K562 (cell line): ENCODE results near the gene ADD1. TPM values are rescaled to one million over a fixed set of nuclear protein-coding genes. Genes with fewer than 3 reads are reported as not detected.

Experiments used
- ATAC-seq: fragments of 200-7000 bp; cut with Tn5 transposase; 3 replicates; pipeline ENCODE4 v1.9.1; 2020; ENCODE audit warnings: moderate library complexity
- BruUV-seq: library from RNA; stranded (reverse); fragments of 400-500 nt; replicated peaks from 2 replicates; lab custom pipeline; 2021; lab: Mats Ljungman, UMichigan
- CTCF ChIA-PET: fragments of 300-600 bp; formaldehyde crosslinking; extraction: SDS; loops from one replicate; lab custom pipeline; 2021; ENCODE audit warnings: low intra/inter-chr PET ratio; lab: Yijun Ruan, JAX
- POLR2A ChIA-PET: fragments of 300-600, 350-650 bp; sonication (Branson Sonifier 250); formaldehyde crosslinking; extraction: SDS; loops from one replicate; lab custom pipeline; 2021; ENCODE audit warnings: antibody characterized with exemption, inconsistent platforms; lab: Yijun Ruan, JAX
- DNase-seq, 4 experiments: peaks; one replicate each; pipeline versions ENCODE4 v3.0.0 to v3.0.0-alpha.2; 2011 to 2018; ENCODE audit warnings: low spot score in 3 of 4, mixed read lengths in 3 of 4; ENCODE audit errors: extremely low read depth in 1 of 4
- FAIRE-seq: peaks from 2 replicates; lab custom pipeline; 2011; peaks lifted over from hg19 to GRCh38; lab: Jason Lieb, UNC
- H2AFZ ChIP-seq: 2 replicates; pipeline ENCODE4 v1.6.0; 2011; ENCODE audit warnings: low read depth, low read length, control low read depth, inconsistent platforms
- H3K27ac ChIP-seq: fragments of 200-600 bp; 3 replicates; pipeline ENCODE4 v1.8.0; 2011; ENCODE audit warnings: low read depth, mild to moderate bottlenecking, control low read depth, inconsistent platforms, low read length, moderate library complexity, mixed read lengths; ENCODE audit errors: extremely low read depth
- H3K27me3 ChIP-seq, 2 experiments: fragments of 300-600 bp in 1 of 2; 2 replicates in 1 of 2; 3 replicates in 1 of 2; pipeline versions ENCODE4 v1.6.0 to v1.8.0; 2011; ENCODE audit warnings: inconsistent platforms in 2 of 2, low read length in 2 of 2, mild to moderate bottlenecking in 1 of 2, mixed read lengths in 1 of 2, moderate library complexity in 1 of 2; ENCODE audit not compliant: control insufficient read depth in 2 of 2, insufficient read depth in 2 of 2
- H3K36me3 ChIP-seq: fragments of 300-600 bp; 3 replicates; pipeline ENCODE4 v1.8.0; 2011; ENCODE audit warnings: mild to moderate bottlenecking, low read length, inconsistent platforms; ENCODE audit not compliant: control insufficient read depth, insufficient read depth
- H3K4me1 ChIP-seq, 2 experiments: fragments of 200-600 bp in 1 of 2; replicated peaks in 1 of 2; 2 replicates in 1 of 2; 3 replicates in 1 of 2; pipeline versions ENCODE4 v1.5.1 to v1.8.0; 2011; ENCODE audit warnings: inconsistent platforms in 2 of 2, low read length in 2 of 2, mild to moderate bottlenecking in 1 of 2, mixed read lengths in 1 of 2, moderate library complexity in 1 of 2; ENCODE audit not compliant: control insufficient read depth in 2 of 2, insufficient read depth in 2 of 2
- H3K4me2 ChIP-seq: 2 replicates; pipeline ENCODE4 v1.6.1; 2011; ENCODE audit warnings: low read length, control low read depth, inconsistent platforms, mixed read lengths; ENCODE audit not compliant: insufficient read depth
- H3K4me3 ChIP-seq: fragments of 200-600 bp; sonication (generic), shearing (Covaris generic); 2 replicates; pipeline ENCODE4 v1.5.1; 2016; ENCODE audit warnings: control low read depth, inconsistent platforms
- H3K79me2 ChIP-seq: fragments of 200-600 bp; 3 replicates; pipeline ENCODE4 v1.8.0; 2011; ENCODE audit warnings: low read length, inconsistent platforms; ENCODE audit not compliant: control insufficient read depth, insufficient read depth
- H3K9ac ChIP-seq, 2 experiments: 2 replicates each; pipeline versions ENCODE4 v1.6.0 to v1.6.1; 2011; ENCODE audit warnings: low read depth in 2 of 2, low read length in 2 of 2, control low read depth in 1 of 2, inconsistent platforms in 1 of 2, mild to moderate bottlenecking in 1 of 2, mixed read lengths in 1 of 2; ENCODE audit not compliant: insufficient read depth in 1 of 2
- H3K9me1 ChIP-seq: one replicate; pipeline ENCODE4 v1.6.0; 2011; ENCODE audit warnings: inconsistent platforms, mild to moderate bottlenecking, low read length, moderate library complexity; ENCODE audit not compliant: control insufficient read depth, insufficient read depth
- H3K9me3 ChIP-seq: replicated peaks from 2 replicates; pipeline ENCODE4 v1.5.1; 2011; ENCODE audit warnings: low read depth, low read length, inconsistent platforms; ENCODE audit not compliant: control insufficient read depth, insufficient read depth
- H4K20me1 ChIP-seq: replicated peaks from 2 replicates; pipeline ENCODE4 v1.6.1; 2011; ENCODE audit warnings: low read length, inconsistent platforms, mixed read lengths; ENCODE audit not compliant: control insufficient read depth, insufficient read depth
- ARID1B ChIP-seq: fragments of 450-650 bp; IDR thresholded peaks from 2 replicates; pipeline ENCODE4 v1.6.1; 2016; ENCODE audit warnings: antibody characterized with exemption, mild to moderate bottlenecking, inconsistent platforms
- BRD9 ChIP-seq: fragments of 450-650 bp; IDR thresholded peaks from 2 replicates; pipeline ENCODE4 v1.6.1; 2018; ENCODE audit warnings: low read depth; ENCODE audit not compliant: partially characterized antibody
- GATAD2A ChIP-seq: fragments of 450-650 bp; IDR thresholded peaks from 2 replicates; pipeline ENCODE4 v1.6.1; 2017
- HLTF ChIP-seq: fragments of 450-650 bp; IDR thresholded peaks from 2 replicates; pipeline ENCODE4 v1.6.1; 2016
- KAT8 ChIP-seq: fragments of 450-650 bp; IDR thresholded peaks from 2 replicates; pipeline ENCODE4 v1.6.1; 2016; ENCODE audit warnings: low read depth, mild to moderate bottlenecking
- MAFF ChIP-seq: IDR thresholded peaks from 2 replicates; pipeline ENCODE4 v1.6.1; 2012; ENCODE audit warnings: low read length, improper control_type of control experiment
- NFE2L1 ChIP-seq: fragments of 450-650 bp; IDR thresholded peaks from 2 replicates; pipeline ENCODE4 v1.6.1; 2016; ENCODE audit warnings: missing genetic modification characterization, low read depth, mild to moderate bottlenecking, missing compliant biosample characterization, moderate library complexity, borderline replicate concordance
- TAF7 ChIP-seq: fragments of 450-650 bp; IDR thresholded peaks from 2 replicates; pipeline ENCODE4 v1.6.1; 2016; ENCODE audit warnings: missing genetic modification characterization, missing compliant biosample characterization
- XRCC3 ChIP-seq: fragments of 450-650 bp; IDR thresholded peaks from 2 replicates; pipeline ENCODE4 v1.6.1; 2017; ENCODE audit warnings: mild to moderate bottlenecking, moderate library complexity
- ZNF274 ChIP-seq: IDR thresholded peaks from 2 replicates; pipeline ENCODE4 v1.6.1; 2011; ENCODE audit warnings: low read depth, mild to moderate bottlenecking, low read length, moderate library complexity, borderline replicate concordance
- ZNF395 ChIP-seq: fragments of 200-800 bp; sonication (Bioruptor generic); IDR thresholded peaks from 2 replicates; pipeline ENCODE4 v1.6.1; 2017; ENCODE audit warnings: missing genetic modification characterization, missing compliant biosample characterization
- WGBS: fragments of 100-300 bp; shearing (Covaris generic); methylation state at CpG from one replicate; pipeline ENCODE4 v1.1.6; 2016; ENCODE audit warnings: low coverage, mixed read lengths; ENCODE audit not compliant: insufficient coverage; ENCODE audit errors: missing lambda C conversion rate; 5-methylcytosine and 5-hydroxymethylcytosine counted together
- in situ Hi-C: fragments of 300-500 bp; cut with MboI; formaldehyde crosslinking; loops from 4 replicates; pipeline ENCODE4 v1.15.0; 2018; ENCODE audit warnings: inconsistent platforms, mixed read lengths
- intact Hi-C: fragments of 100-400 bp; cut with micrococcal nuclease; formaldehyde crosslinking; loops from 2 replicates; pipeline ENCODE4 v1.14.2; 2022
- polyA plus RNA-seq, 8 experiments: library from polyadenylated mRNA; depleted of rRNA in 4 of 8; stranded (reverse) in 5 of 8; unstranded in 3 of 8; fragments of >200 nt; fragmentation: Nextera tagmentation in 2 of 8; fragmentation: Illumina TruSeq in 1 of 8; extraction: Ambion mirVana in 2 of 8; extraction: Trizol in 1 of 8; gene quantifications; 2 replicates each; pipeline versions ENCODE4 v1.2.1 to v1.2.3, GENCODE V29; 2011 to 2014; ENCODE audit warnings: inconsistent platforms in 1 of 8, missing spikeins in 1 of 8
- total RNA-seq, 7 experiments: library from RNA; depleted of rRNA in 6 of 7; stranded (reverse); fragments of >200 nt in 6 of 7; fragmentation: Illumina TruSeq in 2 of 7; extraction: Trizol in 2 of 7; gene quantifications; 2 replicates each; pipeline versions ENCODE4 v1.2.1 to v1.2.3, GENCODE V29; 2011 to 2021; ENCODE audit warnings: low replicate concordance in 1 of 7
- TF ChIP-seq, protein P1 (sequence below): fragments of 450-650 bp; IDR thresholded peaks from 2 replicates; pipeline ENCODE4 v1.6.1; 2018; ENCODE audit not compliant: partially characterized antibody
- TF ChIP-seq, protein P2 (sequence below): IDR thresholded peaks from 2 replicates; pipeline ENCODE4 v1.6.1; 2016; ENCODE audit warnings: missing genetic modification characterization, missing compliant biosample characterization
- TF ChIP-seq, protein P3 (sequence below), 2 experiments: fragments of 150-350 bp in 1 of 2; IDR thresholded peaks; 2 replicates each; pipeline ENCODE4 v1.6.1; 2012 to 2016; ENCODE audit warnings: low read depth in 2 of 2, low read length in 2 of 2, mild to moderate bottlenecking in 1 of 2, moderate library complexity in 1 of 2

ADD1 gene
- total and polyA plus RNA-seq, 9 of the 15 experiments (the other 6 are each of a cell fraction or from before 2014, with no cell fraction given) = 17.5 to 153 (median 74.0) TPM

DNA sequence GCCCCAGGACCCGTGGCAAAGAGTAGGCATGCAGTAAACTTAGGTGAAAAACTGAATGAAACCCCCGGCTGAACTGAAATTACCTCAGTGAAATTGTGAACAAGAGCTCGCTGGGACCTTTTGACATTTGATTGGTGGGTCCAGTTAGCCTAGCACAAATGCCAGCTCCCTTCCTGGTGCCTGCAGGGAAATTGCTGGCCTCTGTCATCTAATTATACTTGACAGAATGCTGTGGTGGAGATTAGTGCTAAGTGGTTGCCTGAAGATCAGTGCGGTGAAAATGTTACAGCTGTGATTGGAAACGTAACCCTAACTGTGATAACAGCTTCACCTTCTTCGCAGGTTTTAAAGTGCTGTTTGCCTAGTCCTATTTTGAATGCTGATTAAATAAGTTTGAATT lies 43.0 kb downstream of the ADD1 start:
- Histone ChIP-seq H3K9ac (no peak overlapping the region), H3K4me2 (no peak overlapping the region), H3K36me3 (peaks cover 54% of the 10 kb centered on the region), H3K27me3 (no peaks in the 10 kb centered on the region), H4K20me1 (no peaks in the 10 kb centered on the region), H3K79me2 (no peaks in the 10 kb centered on the region; the same call in 2 of the 3 replicates), H3K4me1 (no peaks in the 10 kb centered on the region), H3K9me1 (no peaks in the 10 kb centered on the region), H3K27ac (no peak overlapping the region), H3K9me3 (no peaks in the 10 kb centered on the region), H2AFZ (no peak overlapping the region), H3K4me3 (no peak overlapping the region)
- ChIA-PET POLR2A (interaction anchor here (0.8 kb wide), 2 partner anchors 19 to 316 kb away, joined by 3 read pairs; no protein-coding TSS in a partner anchor), CTCF (no interaction called here)
- in situ Hi-C loops = no loop called here
- FAIRE-seq = no peak
- no peak for ATAC-seq
- intact Hi-C loops = no loop called here
- BruUV-seq = no TSS peak
- no peak for DNase-seq
- 79% methylated on average over 6 of the region's 6 CpGs for WGBS
- TF ChIP-seq, protein P1, sequence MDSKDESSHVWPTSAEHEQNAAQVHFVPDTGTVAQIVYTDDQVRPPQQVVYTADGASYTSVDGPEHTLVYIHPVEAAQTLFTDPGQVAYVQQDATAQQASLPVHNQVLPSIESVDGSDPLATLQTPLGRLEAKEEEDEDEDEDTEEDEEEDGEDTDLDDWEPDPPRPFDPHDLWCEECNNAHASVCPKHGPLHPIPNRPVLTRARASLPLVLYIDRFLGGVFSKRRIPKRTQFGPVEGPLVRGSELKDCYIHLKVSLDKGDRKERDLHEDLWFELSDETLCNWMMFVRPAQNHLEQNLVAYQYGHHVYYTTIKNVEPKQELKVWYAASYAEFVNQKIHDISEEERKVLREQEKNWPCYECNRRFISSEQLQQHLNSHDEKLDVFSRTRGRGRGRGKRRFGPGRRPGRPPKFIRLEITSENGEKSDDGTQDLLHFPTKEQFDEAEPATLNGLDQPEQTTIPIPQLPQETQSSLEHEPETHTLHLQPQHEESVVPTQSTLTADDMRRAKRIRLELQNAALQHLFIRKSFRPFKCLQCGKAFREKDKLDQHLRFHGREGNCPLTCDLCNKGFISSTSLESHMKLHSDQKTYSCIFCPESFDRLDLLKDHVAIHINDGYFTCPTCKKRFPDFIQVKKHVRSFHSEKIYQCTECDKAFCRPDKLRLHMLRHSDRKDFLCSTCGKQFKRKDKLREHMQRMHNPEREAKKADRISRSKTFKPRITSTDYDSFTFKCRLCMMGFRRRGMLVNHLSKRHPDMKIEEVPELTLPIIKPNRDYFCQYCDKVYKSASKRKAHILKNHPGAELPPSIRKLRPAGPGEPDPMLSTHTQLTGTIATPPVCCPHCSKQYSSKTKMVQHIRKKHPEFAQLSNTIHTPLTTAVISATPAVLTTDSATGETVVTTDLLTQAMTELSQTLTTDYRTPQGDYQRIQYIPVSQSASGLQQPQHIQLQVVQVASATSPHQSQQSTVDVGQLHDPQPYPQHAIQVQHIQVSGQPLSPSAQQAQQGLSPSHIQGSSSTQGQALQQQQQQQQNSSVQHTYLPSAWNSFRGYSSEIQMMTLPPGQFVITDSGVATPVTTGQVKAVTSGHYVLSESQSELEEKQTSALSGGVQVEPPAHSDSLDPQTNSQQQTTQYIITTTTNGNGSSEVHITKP = no peak
- TF ChIP-seq XRCC3 (no peak), BRD9 (no peak), NFE2L1 (no peak), ARID1B (no peak), TAF7 (tag) (no peak), KAT8 (no peak), ZNF274 (no peak), GATAD2A (no peak), MAFF (no peak), HLTF (no peak), ZNF395 (CRISPR knock-in tag) (no peak)
- TF ChIP-seq, protein P2, sequence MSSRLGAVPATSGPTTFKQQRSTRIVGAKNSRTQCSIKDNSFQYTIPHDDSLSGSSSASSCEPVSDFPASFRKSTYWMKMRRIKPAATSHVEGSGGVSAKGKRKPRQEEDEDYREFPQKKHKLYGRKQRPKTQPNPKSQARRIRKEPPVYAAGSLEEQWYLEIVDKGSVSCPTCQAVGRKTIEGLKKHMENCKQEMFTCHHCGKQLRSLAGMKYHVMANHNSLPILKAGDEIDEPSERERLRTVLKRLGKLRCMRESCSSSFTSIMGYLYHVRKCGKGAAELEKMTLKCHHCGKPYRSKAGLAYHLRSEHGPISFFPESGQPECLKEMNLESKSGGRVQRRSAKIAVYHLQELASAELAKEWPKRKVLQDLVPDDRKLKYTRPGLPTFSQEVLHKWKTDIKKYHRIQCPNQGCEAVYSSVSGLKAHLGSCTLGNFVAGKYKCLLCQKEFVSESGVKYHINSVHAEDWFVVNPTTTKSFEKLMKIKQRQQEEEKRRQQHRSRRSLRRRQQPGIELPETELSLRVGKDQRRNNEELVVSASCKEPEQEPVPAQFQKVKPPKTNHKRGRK (tag) = no peak
- TF ChIP-seq, protein P3, sequence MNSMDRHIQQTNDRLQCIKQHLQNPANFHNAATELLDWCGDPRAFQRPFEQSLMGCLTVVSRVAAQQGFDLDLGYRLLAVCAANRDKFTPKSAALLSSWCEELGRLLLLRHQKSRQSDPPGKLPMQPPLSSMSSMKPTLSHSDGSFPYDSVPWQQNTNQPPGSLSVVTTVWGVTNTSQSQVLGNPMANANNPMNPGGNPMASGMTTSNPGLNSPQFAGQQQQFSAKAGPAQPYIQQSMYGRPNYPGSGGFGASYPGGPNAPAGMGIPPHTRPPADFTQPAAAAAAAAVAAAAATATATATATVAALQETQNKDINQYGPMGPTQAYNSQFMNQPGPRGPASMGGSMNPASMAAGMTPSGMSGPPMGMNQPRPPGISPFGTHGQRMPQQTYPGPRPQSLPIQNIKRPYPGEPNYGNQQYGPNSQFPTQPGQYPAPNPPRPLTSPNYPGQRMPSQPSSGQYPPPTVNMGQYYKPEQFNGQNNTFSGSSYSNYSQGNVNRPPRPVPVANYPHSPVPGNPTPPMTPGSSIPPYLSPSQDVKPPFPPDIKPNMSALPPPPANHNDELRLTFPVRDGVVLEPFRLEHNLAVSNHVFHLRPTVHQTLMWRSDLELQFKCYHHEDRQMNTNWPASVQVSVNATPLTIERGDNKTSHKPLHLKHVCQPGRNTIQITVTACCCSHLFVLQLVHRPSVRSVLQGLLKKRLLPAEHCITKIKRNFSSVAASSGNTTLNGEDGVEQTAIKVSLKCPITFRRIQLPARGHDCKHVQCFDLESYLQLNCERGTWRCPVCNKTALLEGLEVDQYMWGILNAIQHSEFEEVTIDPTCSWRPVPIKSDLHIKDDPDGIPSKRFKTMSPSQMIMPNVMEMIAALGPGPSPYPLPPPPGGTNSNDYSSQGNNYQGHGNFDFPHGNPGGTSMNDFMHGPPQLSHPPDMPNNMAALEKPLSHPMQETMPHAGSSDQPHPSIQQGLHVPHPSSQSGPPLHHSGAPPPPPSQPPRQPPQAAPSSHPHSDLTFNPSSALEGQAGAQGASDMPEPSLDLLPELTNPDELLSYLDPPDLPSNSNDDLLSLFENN (IDR thresholded peaks at IDR 0.05; ENCODE audit: low read depth in 2 of 2, low read length in 2 of 2) = no peak
